GM12801 (cell line): Measurements from ENCODE around the gene NOL3.

Source experiments
- CTCF ChIP-seq: IDR thresholded peaks from one replicate; pipeline ENCODE4 v1.5.1; 2011; ENCODE audit warnings: control low read depth; ENCODE audit not compliant: insufficient read length; ENCODE audit errors: extremely low read depth

NOL3 gene

GRCh38 chr16:67169642-67170167 lies 633 bp upstream of the NOL3 start:
- no peak for TF ChIP-seq CTCF

GRCh38 chr16:67170949-67171649 lies 761 bp downstream of the NOL3 start:
- no peak for TF ChIP-seq CTCF

GRCh38 chr16:67173323-67173722 lies 3.0 kb downstream of the NOL3 start:
- TF ChIP-seq CTCF: no peak

- TF ChIP-seq CTCF: no peak
These were observed 3.7 kb downstream of the NOL3 start for GRCh38 chr16:67173808-67174705.

GRCh38 chr16:67174706-67175231 lies 4.4 kb downstream of the NOL3 start:
- no peak for TF ChIP-seq CTCF

GRCh38 chr16:67176662-67177061 lies 6.3 kb downstream of the NOL3 start:
- TF ChIP-seq CTCF: no peak

GRCh38 chr16:67177743-67178699 lies 7.7 kb downstream of the NOL3 start:
- no peak for TF ChIP-seq CTCF
